Caco-2 (cell line): ENCODE results near the gene PAM16. TPM values are rescaled to one million over a fixed set of nuclear protein-coding genes. Genes with fewer than 3 reads are reported as not detected.

ENCODE experiments used
- BruUV-seq: library from RNA; stranded (reverse); fragments of 400-500 nt; replicated peaks from 2 replicates; lab custom pipeline; 2021; lab: Mats Ljungman, UMichigan
- CTCF ChIA-PET: fragments of 300-600 bp; sonication (Branson Sonifier 250); formaldehyde crosslinking; loops from one replicate; lab custom pipeline; 2022; ENCODE audit warnings: antibody characterized with exemption; lab: Charles Lee
- POLR2A ChIA-PET: fragments of 300-600 bp; sonication (Branson Sonifier 250); formaldehyde crosslinking; loops from one replicate; lab custom pipeline; 2022; ENCODE audit warnings: antibody characterized with exemption; lab: Charles Lee
- DNase-seq, 2 experiments: peaks; one replicate each; pipeline versions ENCODE4 v3.0.0 to v3.0.0-alpha.2; 2020 to 2022
- H3K27me3 ChIP-seq: replicated peaks from 2 replicates; pipeline ENCODE4 v1.6.0; 2011; ENCODE audit warnings: low read length; ENCODE audit not compliant: control insufficient read depth, insufficient read depth
- H3K36me3 ChIP-seq: 2 replicates; pipeline ENCODE4 v1.5.1; 2011; ENCODE audit warnings: low read length; ENCODE audit not compliant: control insufficient read depth, insufficient read depth
- H3K4me1 ChIP-seq: fragments of 250-450 bp; sonication (Bioruptor Pico); 2 replicates; pipeline ENCODE4 v1.5.1; 2020; ENCODE audit warnings: mild to moderate bottlenecking
- H3K4me3 ChIP-seq: 2 replicates; pipeline ENCODE4 v1.5.1; 2011; ENCODE audit warnings: low read depth, mild to moderate bottlenecking, control low read depth, low read length
- H3K9me3 ChIP-seq: fragments of 250-450 bp; sonication (Bioruptor Pico); 2 replicates; pipeline ENCODE4 v1.5.1; 2020; ENCODE audit warnings: mild to moderate bottlenecking, moderate library complexity
- H3K27ac Mint-ChIP-seq: one replicate; pipeline ENCODE4 v1.8.0; 2022; ENCODE audit warnings: mixed read lengths; ENCODE audit not compliant: unreplicated experiment
- H3K27me3 Mint-ChIP-seq: one replicate; pipeline ENCODE4 v1.8.0; 2022; ENCODE audit warnings: mixed read lengths; ENCODE audit not compliant: insufficient read depth, unreplicated experiment
- H3K36me3 Mint-ChIP-seq: one replicate; pipeline ENCODE4 v1.8.0; 2022; ENCODE audit warnings: mild to moderate bottlenecking, mixed read lengths; ENCODE audit not compliant: insufficient read depth, unreplicated experiment
- H3K4me1 Mint-ChIP-seq: one replicate; pipeline ENCODE4 v1.8.0; 2022; ENCODE audit warnings: low read depth, mixed read lengths; ENCODE audit not compliant: unreplicated experiment
- H3K4me3 Mint-ChIP-seq: one replicate; pipeline ENCODE4 v1.8.0; 2022; ENCODE audit warnings: mild to moderate bottlenecking, moderate library complexity, mixed read lengths; ENCODE audit not compliant: unreplicated experiment
- H3K9me3 Mint-ChIP-seq: one replicate; pipeline ENCODE4 v1.8.0; 2022; ENCODE audit warnings: mixed read lengths; ENCODE audit not compliant: unreplicated experiment
- intact Hi-C: fragments of 100-400 bp; cut with micrococcal nuclease; formaldehyde crosslinking; loops from one replicate; pipeline ENCODE4 v1.10.0; 2022; ENCODE audit not compliant: unreplicated experiment
- total RNA-seq: library from RNA; stranded (reverse); gene quantifications from 2 replicates; pipeline ENCODE4 v1.2.3, GENCODE V29; 2022
- TF ChIP-seq, protein P1 (sequence below), 2 experiments: fragments of 200-600 bp in 1 of 2; IDR thresholded peaks; 1 replicate in 1 of 2; 2 replicates in 1 of 2; pipeline versions ENCODE4 v1.5.1 to v1.8.0; 2011 to 2022; ENCODE audit warnings: antibody characterized with exemption in 1 of 2, control low read depth in 1 of 2, inconsistent platforms in 1 of 2, low read depth in 1 of 2, low read length in 1 of 2, mild to moderate bottlenecking in 1 of 2, moderate library complexity in 1 of 2; ENCODE audit not compliant: insufficient read depth in 1 of 2, severe bottlenecking in 1 of 2, unreplicated experiment in 1 of 2

Gene PAM16
- total RNA-seq, 1 experiment from 2014 or later = 74.1 TPM

DNA sequence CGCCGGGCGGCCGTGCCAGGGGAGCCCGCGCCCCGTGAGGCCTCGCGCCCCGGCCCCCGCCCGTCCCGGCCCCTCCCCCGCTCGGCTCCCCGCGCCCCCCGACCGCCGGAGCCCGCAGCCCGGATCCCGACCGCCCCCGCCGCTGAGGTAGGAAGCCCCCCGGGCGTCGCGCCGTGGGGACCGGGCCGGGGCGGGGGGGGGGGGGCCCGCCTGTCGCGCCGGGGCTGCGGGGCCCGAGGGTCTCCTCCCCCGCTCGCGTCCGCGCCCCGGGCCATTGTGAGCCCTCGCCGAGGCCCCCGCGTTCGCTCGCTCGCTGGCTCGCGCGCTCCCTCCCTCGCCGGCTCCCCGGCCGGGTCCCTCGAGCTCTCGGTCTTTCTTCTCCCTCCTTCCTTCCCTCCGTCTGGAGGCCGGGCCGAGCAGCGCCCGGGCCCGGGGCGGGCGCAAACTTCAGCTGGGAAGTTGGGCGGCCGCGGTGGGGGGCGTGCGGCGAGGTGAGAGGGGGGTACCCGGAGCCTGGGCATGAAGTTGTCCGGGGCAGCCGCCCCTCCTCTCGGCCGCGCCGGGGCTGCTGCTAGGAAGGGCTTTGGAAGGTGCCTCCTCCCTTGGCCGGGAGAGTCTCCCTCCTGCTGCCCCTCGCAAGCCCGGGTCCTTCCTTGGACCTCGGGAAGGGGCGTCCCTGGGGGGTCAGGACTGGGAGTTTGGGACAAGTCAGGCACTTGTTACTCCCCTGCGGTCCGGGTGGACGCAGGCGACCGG is 34.8 kb downstream of the PAM16 start:
- TF ChIP-seq, protein P1, sequence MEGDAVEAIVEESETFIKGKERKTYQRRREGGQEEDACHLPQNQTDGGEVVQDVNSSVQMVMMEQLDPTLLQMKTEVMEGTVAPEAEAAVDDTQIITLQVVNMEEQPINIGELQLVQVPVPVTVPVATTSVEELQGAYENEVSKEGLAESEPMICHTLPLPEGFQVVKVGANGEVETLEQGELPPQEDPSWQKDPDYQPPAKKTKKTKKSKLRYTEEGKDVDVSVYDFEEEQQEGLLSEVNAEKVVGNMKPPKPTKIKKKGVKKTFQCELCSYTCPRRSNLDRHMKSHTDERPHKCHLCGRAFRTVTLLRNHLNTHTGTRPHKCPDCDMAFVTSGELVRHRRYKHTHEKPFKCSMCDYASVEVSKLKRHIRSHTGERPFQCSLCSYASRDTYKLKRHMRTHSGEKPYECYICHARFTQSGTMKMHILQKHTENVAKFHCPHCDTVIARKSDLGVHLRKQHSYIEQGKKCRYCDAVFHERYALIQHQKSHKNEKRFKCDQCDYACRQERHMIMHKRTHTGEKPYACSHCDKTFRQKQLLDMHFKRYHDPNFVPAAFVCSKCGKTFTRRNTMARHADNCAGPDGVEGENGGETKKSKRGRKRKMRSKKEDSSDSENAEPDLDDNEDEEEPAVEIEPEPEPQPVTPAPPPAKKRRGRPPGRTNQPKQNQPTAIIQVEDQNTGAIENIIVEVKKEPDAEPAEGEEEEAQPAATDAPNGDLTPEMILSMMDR (IDR thresholded peaks at IDR 0.05; ENCODE audit: insufficient read depth in 1 of 2, low read depth in 1 of 2, low read length in 1 of 2, severe bottlenecking in 1 of 2, unreplicated experiment in 1 of 2) = no peak
- no peaks in the 10 kb centered on the region for H3K27me3 ChIP-seq
- ChIA-PET CTCF (interaction anchor here (0.5 to 1.5 kb wide), 3 partner anchors 43 to 51 kb away, joined by 3 to 10 read pairs (median 3); no protein-coding TSS in a partner anchor), POLR2A (interaction anchor here (0.6 kb wide), 2 partner anchors 17 to 44 kb away, joined by 3 to 10 read pairs; no protein-coding TSS in a partner anchor)
- H3K9me3 ChIP-seq = no peaks in the 10 kb centered on the region
- DNase-seq = peak in 1 of 2 experiments; percentile 48
- Mint-ChIP-seq H3K36me3 (peaks cover 17% of the 10 kb centered on the region), H3K9me3 (no peaks in the 10 kb centered on the region), H3K4me1 (peaks cover 12% of the 10 kb centered on the region), H3K4me3 (peak overlapping the region; percentile 66), H3K27me3 (no peaks in the 10 kb centered on the region), H3K27ac (no peak overlapping the region)
- H3K4me1 ChIP-seq = peaks cover 36% of the 10 kb centered on the region
- intact Hi-C loops = no loop called here
- H3K4me3 ChIP-seq = peak overlapping the region; percentile 83
- H3K36me3 ChIP-seq = no peaks in the 10 kb centered on the region
- BruUV-seq = no TSS peak

DNA sequence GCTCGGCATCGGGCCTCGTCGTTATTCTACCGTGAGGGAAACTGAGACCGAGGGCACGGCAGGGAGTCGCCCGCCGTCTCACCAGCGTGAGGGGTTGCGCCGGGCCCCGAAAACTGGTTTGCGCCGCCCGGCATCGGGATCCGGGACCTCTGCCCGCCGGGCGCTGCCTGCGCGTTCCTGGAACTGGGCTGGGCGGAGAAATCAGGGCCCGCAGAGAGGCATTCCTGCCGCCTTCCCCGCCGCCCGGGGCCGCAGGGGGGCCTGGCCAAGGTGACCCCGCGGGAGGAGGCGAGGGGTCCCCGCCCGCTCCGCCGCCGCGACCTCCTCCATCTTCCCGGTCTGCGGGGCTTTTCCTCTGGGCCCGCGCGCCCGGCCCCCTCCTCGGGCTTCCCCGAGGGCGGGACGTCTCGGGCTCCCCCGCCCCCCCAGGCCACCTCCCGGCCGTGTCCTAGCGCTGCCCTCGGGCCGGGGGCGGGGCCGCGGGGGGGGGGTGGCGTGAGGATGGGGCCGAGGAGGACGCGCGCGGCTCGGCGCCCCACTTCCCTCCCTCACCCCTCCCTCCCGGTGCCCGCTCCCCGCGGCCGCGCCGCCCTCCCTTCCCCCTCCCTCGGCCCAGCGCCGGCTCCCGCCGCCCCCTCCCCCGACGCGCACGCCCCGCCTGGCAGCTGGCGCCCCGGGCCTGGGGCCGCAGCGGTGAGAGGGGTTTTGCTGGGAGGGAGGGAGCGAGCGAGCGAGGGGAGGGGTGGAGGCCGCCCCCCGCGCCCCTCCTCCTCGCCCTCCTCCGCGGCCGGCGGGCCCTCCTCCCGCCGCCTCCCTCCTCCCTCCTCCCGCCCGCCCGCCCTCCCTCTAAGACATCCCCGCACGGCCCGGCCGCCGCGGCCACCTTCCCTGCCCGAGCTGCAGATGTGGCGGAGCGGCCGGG is 35.7 kb downstream of the PAM16 start, which contains the start of gene GLIS2:
GLIS2 (plus strand) TSS at position 882 of the 922 bp plus-strand sequence. CDS start 16,214 bp downstream, outside the sequence.
- TF ChIP-seq, protein P1 (IDR thresholded peaks at IDR 0.05; ENCODE audit: insufficient read depth in 1 of 2, low read depth in 1 of 2, low read length in 1 of 2, severe bottlenecking in 1 of 2, unreplicated experiment in 1 of 2) = no peak
- Mint-ChIP-seq H3K27me3 (no peaks in the 10 kb centered on the region), H3K36me3 (peaks cover 17% of the 10 kb centered on the region), H3K4me1 (peaks cover 12% of the 10 kb centered on the region), H3K27ac (peak within 1 kb of the TSS; percentile 99), H3K4me3 (peak within 1 kb of the TSS; percentile 97), H3K9me3 (no peaks in the 10 kb centered on the region)
- ChIA-PET CTCF (interaction anchor here (0.5 to 1.5 kb wide), 5 partner anchors 15 to 61 kb away, joined by 3 to 10 read pairs (median 3); no protein-coding TSS in a partner anchor), POLR2A (interaction anchor here (0.6 to 0.8 kb wide), 2 partner anchors 43 to 44 kb away, joined by 3 to 10 read pairs; no protein-coding TSS in a partner anchor)
- DNase-seq = peak; percentile 82 to 87
- no peaks in the 10 kb centered on the region for H3K36me3 ChIP-seq
- peak within 1 kb of the TSS; percentile 83 for H3K4me3 ChIP-seq
- intact Hi-C loops = loop anchor here (2.0 kb wide), 1 partner anchor 15 kb away; no protein-coding TSS in a partner anchor
- no peaks in the 10 kb centered on the region for H3K27me3 ChIP-seq
- peaks cover 36% of the 10 kb centered on the region for H3K4me1 ChIP-seq
- BruUV-seq = no TSS peak
- H3K9me3 ChIP-seq = no peaks in the 10 kb centered on the region
